ENCODE results near the gene DOCK8. TPM values are rescaled to one million over a fixed set of nuclear protein-coding genes. Genes with fewer than 3 reads are reported as not detected.
A peak's percentile ranks its signal among the peaks of the same experiment; 100 is the strongest.
"Not testable (repeated sequence)": the region's sequence is repeated elsewhere in the genome, so short reads cannot be mapped to it uniquely, and the experiment has no call there.

The DOCK8 gene
- total RNA-seq, 4 donors from 2014 or later: 6.7 to 28.5 (median 11.7) TPM

GRCh38 chr9:401223-401622 lies 186.6 kb downstream of the DOCK8 start:
- no peak overlapping the region for H3K27ac ChIP-seq
- no peak for DNase-seq
- intact Hi-C loops (cut with DNase I; ENCODE audit: low total_unique reads): no loop called here
- H3K4me3 ChIP-seq: no peak overlapping the region
- H3K9me3 ChIP-seq: no peaks in the 10 kb centered on the region
- no peaks in the 10 kb centered on the region for H3K4me1 ChIP-seq
- no peaks in the 10 kb centered on the region for H3K36me3 ChIP-seq
- H3K27me3 ChIP-seq: no peaks in the 10 kb centered on the region
- TF ChIP-seq CTCF (IDR thresholded peaks at IDR 0.05): no peak
- no peak for TF ChIP-seq POLR2A (IDR thresholded peaks at IDR 0.05)

DNA sequence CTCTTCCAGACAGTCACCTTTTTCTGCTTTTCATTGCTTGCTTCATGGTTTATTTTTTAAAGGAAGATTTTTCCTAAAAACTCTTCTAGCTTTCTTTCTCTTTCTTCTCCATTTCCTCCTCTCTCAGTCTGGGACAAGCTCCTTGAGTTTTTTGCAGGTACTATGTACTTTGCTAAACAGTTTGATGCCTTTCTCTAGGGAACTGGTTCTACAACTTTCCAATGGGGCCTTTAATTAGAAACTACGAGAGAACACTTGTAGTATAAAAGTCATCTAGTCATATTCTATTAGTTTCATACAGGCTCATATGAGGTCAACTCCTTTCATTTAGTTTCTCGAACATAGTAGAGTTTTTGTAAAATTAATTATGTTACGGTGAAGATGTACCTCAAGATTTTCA lies 189.6 kb downstream of the DOCK8 start:
- Histone ChIP-seq H3K4me3 (no peak overlapping the region), H3K27me3 (no peaks in the 10 kb centered on the region), H3K36me3 (no peaks in the 10 kb centered on the region), H3K9me3 (no peaks in the 10 kb centered on the region), H3K27ac (no peak overlapping the region), H3K4me1 (no peaks in the 10 kb centered on the region)
- intact Hi-C loops (cut with DNase I; ENCODE audit: low total_unique reads): no loop called here
- DNase-seq: no peak
- TF ChIP-seq CTCF (IDR thresholded peaks at IDR 0.05) (no peak), POLR2A (IDR thresholded peaks at IDR 0.05) (no peak)

DNA sequence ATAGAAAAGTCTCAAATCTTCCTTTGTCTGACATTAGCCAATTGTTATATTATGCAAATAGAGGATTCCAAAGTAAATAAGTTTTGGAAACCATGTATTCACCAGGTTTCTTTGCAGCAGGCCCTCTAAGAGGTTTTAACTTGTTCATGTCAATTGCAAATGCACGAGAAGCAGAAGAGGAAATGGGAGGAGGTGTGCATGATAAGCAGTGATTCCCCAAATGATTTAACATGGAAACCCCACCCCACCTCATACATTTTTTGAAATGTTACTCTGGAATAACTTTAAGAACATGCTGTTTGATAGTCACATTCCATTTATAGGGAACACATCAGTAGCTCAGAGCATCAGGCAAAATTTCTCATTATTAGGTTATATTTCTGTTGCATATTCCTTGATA lies 190.7 kb downstream of the DOCK8 start:
- Histone ChIP-seq H3K36me3 (no peaks in the 10 kb centered on the region), H3K4me1 (no peaks in the 10 kb centered on the region), H3K4me3 (no peak overlapping the region), H3K9me3 (no peaks in the 10 kb centered on the region), H3K27ac (no peak overlapping the region), H3K27me3 (no peaks in the 10 kb centered on the region)
- intact Hi-C loops (cut with DNase I; ENCODE audit: low total_unique reads): no loop called here
- DNase-seq: no peak
- TF ChIP-seq POLR2A (IDR thresholded peaks at IDR 0.05): no peak
- TF ChIP-seq CTCF (IDR thresholded peaks at IDR 0.05): no peak

DNA sequence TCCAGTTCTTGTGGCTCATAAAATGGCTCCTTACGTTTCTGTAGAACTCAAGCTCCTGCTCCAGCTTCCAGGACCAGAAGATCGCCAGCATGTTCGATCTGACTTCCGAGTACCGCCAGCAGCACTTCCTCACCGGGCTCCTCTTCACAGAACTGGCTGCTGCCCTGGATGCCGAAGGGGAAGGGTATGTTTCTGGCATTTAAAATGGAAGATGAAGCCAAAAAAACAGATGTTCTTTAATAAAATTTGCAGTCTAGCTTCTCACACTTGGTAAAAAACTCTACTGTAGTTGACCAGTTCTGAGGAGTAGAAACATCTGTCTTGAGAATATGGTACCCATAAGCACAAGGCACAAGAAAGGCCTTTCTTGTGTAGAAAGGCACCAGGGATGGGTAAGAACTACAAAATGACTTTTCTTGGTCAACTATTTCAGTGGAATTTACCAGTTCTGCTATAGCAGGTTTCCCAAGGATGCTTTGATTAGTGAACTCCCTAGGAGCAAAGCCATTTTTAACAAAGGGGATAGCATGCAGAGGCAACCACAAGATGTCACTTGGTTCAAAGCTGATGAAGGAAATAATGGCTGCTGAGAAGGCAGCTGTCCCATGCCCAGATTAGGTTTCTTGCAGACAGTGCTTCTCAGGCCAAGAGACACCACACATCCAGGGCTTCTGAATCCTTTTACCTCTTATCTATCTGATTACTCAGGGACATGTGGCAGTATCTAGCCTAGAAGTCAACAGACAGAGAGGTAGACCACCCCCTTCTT lies 192.4 kb downstream of the DOCK8 start:
- intact Hi-C loops (cut with DNase I; ENCODE audit: low total_unique reads): no loop called here
- DNase-seq: peak in 1 of 2 donors; percentile 30
- no peak overlapping the region for H3K27ac ChIP-seq
- no peaks in the 10 kb centered on the region for H3K27me3 ChIP-seq
- H3K4me3 ChIP-seq: no peak overlapping the region
- no peaks in the 10 kb centered on the region for H3K36me3 ChIP-seq
- no peaks in the 10 kb centered on the region for H3K4me1 ChIP-seq
- no peaks in the 10 kb centered on the region for H3K9me3 ChIP-seq
- TF ChIP-seq CTCF (IDR thresholded peaks at IDR 0.05) (peak; percentile 30 to 46 (median 38)), POLR2A (IDR thresholded peaks at IDR 0.05) (no peak)

DNA sequence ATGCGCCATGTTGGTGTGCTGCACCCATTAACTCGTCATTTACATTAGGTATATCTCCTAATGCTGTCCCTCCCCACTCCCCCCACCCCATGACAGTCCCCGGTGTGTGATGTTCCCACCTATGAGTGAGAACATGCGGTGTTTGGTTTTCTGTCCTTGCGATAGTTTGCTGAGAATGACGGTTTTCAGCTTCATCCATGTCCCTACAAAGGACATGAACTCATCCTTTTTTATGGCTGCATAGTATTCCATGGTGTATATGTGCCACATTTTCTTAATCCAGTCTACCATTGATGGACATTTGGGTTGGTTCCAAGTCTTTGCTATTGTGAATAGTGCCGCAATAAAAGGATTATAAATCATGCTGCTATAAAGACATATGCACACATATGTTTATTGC lies 195.0 kb downstream of the DOCK8 start:
- H3K27ac ChIP-seq; H3K27me3 ChIP-seq; H3K4me1 ChIP-seq; H3K4me3 ChIP-seq; H3K36me3 ChIP-seq; DNase-seq; H3K9me3 ChIP-seq; intact Hi-C loops (cut with DNase I; ENCODE audit: low total_unique reads): not testable (repeated sequence)

Measured in uterus (tissue), 4 donors.